Measurements from ENCODE around the gene LPAR1. TPM values are rescaled to one million over a fixed set of nuclear protein-coding genes. Genes with fewer than 3 reads are reported as not detected.

Gene LPAR1
- total RNA-seq, 2 donors from 2014 or later, result 5.0 to 5.9 TPM

DNA sequence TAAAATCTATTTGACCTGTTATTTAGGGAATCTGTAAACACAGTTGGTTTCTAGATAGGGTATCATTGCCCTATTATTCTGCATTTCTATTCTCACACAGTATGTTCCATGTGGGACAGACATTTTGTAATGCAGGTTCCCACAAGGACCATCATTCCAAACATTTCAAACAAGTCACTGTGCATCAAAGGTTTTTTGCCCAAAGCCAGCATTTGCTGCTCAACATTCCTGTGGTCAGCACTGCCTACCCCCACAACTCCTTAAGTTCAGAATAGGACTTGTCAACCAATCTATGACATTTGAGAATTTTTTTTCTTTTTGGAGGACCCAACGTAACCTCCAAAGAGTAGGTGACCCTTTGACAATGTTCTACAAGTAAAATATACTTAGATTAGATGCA is 95.7 kb downstream of the LPAR1 start:
- H3K9me3 Mint-ChIP-seq, result no peaks in the 10 kb centered on the region
- no peaks in the 10 kb centered on the region for H3K27me3 ChIP-seq (ENCODE audit: control insufficient read depth, insufficient read depth, low read length, poor library complexity, severe bottlenecking)
- no CpG with 5 or more reads among the region's 1 CpG for WGBS, 2 experiments (ENCODE audit: insufficient coverage in 1 of 2, insufficient read length in 1 of 2)
- H3K4me3 ChIP-seq (ENCODE audit: low read length), result no peak overlapping the region
- peaks cover 10% of the 10 kb centered on the region for H3K36me3 Mint-ChIP-seq (ENCODE audit: low read depth)
- H3K4me1 ChIP-seq (ENCODE audit: control insufficient read depth, insufficient read depth, low read length), result no peaks in the 10 kb centered on the region
- H3K4me1 Mint-ChIP-seq, result no peaks in the 10 kb centered on the region
- no peaks in the 10 kb centered on the region for H3K9me3 ChIP-seq (ENCODE audit: control insufficient read depth, low read length)
- no peaks in the 10 kb centered on the region for H3K27me3 Mint-ChIP-seq (ENCODE audit: insufficient read depth)
- no peak overlapping the region for H3K4me3 Mint-ChIP-seq
- no peak overlapping the region for H3K27ac Mint-ChIP-seq
- H3K27ac ChIP-seq (ENCODE audit: low read depth, low read length), result no peak overlapping the region
- H3K36me3 ChIP-seq (ENCODE audit: control insufficient read depth, insufficient read depth, low read length), result peaks cover 3% of the 10 kb centered on the region
- TF ChIP-seq, protein P1, sequence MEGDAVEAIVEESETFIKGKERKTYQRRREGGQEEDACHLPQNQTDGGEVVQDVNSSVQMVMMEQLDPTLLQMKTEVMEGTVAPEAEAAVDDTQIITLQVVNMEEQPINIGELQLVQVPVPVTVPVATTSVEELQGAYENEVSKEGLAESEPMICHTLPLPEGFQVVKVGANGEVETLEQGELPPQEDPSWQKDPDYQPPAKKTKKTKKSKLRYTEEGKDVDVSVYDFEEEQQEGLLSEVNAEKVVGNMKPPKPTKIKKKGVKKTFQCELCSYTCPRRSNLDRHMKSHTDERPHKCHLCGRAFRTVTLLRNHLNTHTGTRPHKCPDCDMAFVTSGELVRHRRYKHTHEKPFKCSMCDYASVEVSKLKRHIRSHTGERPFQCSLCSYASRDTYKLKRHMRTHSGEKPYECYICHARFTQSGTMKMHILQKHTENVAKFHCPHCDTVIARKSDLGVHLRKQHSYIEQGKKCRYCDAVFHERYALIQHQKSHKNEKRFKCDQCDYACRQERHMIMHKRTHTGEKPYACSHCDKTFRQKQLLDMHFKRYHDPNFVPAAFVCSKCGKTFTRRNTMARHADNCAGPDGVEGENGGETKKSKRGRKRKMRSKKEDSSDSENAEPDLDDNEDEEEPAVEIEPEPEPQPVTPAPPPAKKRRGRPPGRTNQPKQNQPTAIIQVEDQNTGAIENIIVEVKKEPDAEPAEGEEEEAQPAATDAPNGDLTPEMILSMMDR (conservative IDR thresholded peaks at IDR 0.05), result no peak
- no peak overlapping the region for H3K9ac ChIP-seq (ENCODE audit: extremely low read depth, low read length, poor library complexity, severe bottlenecking)
- no peak for DNase-seq

GRCh38 chr9:110940951-110941557 is 97.2 kb downstream of the LPAR1 start:
- Mint-ChIP-seq H3K27me3 (ENCODE audit: insufficient read depth) (no peaks in the 10 kb centered on the region), H3K4me1 (no peaks in the 10 kb centered on the region), H3K36me3 (ENCODE audit: low read depth) (peaks cover 10% of the 10 kb centered on the region), H3K9me3 (no peaks in the 10 kb centered on the region), H3K4me3 (no peak overlapping the region), H3K27ac (no peak overlapping the region)
- H3K4me3 ChIP-seq (ENCODE audit: low read length), result no peak overlapping the region
- H3K36me3 ChIP-seq (ENCODE audit: control insufficient read depth, insufficient read depth, low read length), result peaks cover 3% of the 10 kb centered on the region
- TF ChIP-seq, protein P1 (conservative IDR thresholded peaks at IDR 0.05), result no peak
- DNase-seq, result no peak
- H3K27ac ChIP-seq (ENCODE audit: low read depth, low read length), result no peak overlapping the region
- WGBS, 2 experiments (ENCODE audit: insufficient coverage in 1 of 2, insufficient read length in 1 of 2), result 94 to 100% methylated on average over 1 to 6 of the region's 6 CpGs
- no peak overlapping the region for H3K9ac ChIP-seq (ENCODE audit: extremely low read depth, low read length, poor library complexity, severe bottlenecking)
- no peaks in the 10 kb centered on the region for H3K4me1 ChIP-seq (ENCODE audit: control insufficient read depth, insufficient read depth, low read length)
- H3K27me3 ChIP-seq (ENCODE audit: control insufficient read depth, insufficient read depth, low read length, poor library complexity, severe bottlenecking), result no peaks in the 10 kb centered on the region
- no peaks in the 10 kb centered on the region for H3K9me3 ChIP-seq (ENCODE audit: control insufficient read depth, low read length)

DNA sequence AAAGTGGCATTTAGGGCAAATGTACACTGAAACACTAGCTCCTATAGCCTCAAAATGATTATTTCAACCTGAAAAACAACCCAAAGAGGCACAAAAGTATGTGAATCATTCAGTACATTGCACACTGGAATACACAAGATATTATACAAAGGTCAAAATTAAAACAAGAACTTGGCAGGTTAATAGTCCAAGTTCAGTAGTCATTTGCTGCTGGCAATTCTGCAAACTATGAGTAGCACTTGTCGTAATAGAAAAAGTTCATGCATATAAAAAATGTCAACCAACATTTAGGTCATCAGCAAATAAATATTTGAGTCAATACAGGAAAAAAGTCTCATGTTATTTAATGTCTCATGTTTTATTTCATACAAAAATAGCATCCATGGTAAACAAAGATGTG is 98.7 kb downstream of the LPAR1 start:
- TF ChIP-seq, protein P1 (conservative IDR thresholded peaks at IDR 0.05), result no peak
- Histone ChIP-seq H3K27me3 (ENCODE audit: control insufficient read depth, insufficient read depth, low read length, poor library complexity, severe bottlenecking) (no peaks in the 10 kb centered on the region), H3K4me1 (ENCODE audit: control insufficient read depth, insufficient read depth, low read length) (no peaks in the 10 kb centered on the region), H3K4me3 (ENCODE audit: low read length) (no peak overlapping the region), H3K27ac (ENCODE audit: low read depth, low read length) (no peak overlapping the region), H3K36me3 (ENCODE audit: control insufficient read depth, insufficient read depth, low read length) (peaks cover 3% of the 10 kb centered on the region), H3K9me3 (ENCODE audit: control insufficient read depth, low read length) (no peaks in the 10 kb centered on the region), H3K9ac (ENCODE audit: extremely low read depth, low read length, poor library complexity, severe bottlenecking) (no peak overlapping the region)
- 89 to 100% methylated on average over 1 of the region's 1 CpG for WGBS, 2 experiments (ENCODE audit: insufficient coverage in 1 of 2, insufficient read length in 1 of 2)
- Mint-ChIP-seq H3K27ac (no peak overlapping the region), H3K9me3 (no peaks in the 10 kb centered on the region), H3K4me1 (no peaks in the 10 kb centered on the region), H3K27me3 (ENCODE audit: insufficient read depth) (no peaks in the 10 kb centered on the region), H3K36me3 (ENCODE audit: low read depth) (peaks cover 10% of the 10 kb centered on the region), H3K4me3 (no peak overlapping the region)
- no peak for DNase-seq

Data from endodermal cell (in vitro differentiated cells).